KMS-11 (cell line): ENCODE data around the gene FKBP8.
"Not testable (repeated sequence)": the region's sequence is repeated elsewhere in the genome, so short reads cannot be mapped to it uniquely, and the experiment has no call there.

ENCODE experiments used
- H2AFZ ChIP-seq: fragments of 200-600 bp; sonication (generic); 2 replicates; pipeline ENCODE4 v1.6.1; 2016; ENCODE audit warnings: antibody characterized with exemption, mixed run types, low read depth
- H3K27ac ChIP-seq: fragments of 200-600 bp; sonication (generic); 2 replicates; pipeline ENCODE4 v1.6.1; 2016; ENCODE audit warnings: mild to moderate bottlenecking, mixed run types
- H3K27me3 ChIP-seq: fragments of 200-600 bp; sonication (generic); 2 replicates; pipeline ENCODE4 v1.6.1; 2017; ENCODE audit warnings: mild to moderate bottlenecking, low read depth, mixed run types, moderate library complexity; ENCODE audit not compliant: insufficient read depth
- H3K36me3 ChIP-seq: fragments of 200-600 bp; sonication (generic); 2 replicates; pipeline ENCODE4 v1.6.1; 2017; ENCODE audit warnings: mild to moderate bottlenecking, mixed run types; ENCODE audit not compliant: insufficient read depth
- H3K4me1 ChIP-seq: fragments of 200-600 bp; sonication (generic); 2 replicates; pipeline ENCODE4 v1.6.1; 2016; ENCODE audit warnings: mild to moderate bottlenecking, low read depth, mixed run types; ENCODE audit not compliant: poor library complexity, severe bottlenecking
- H3K4me2 ChIP-seq: fragments of 200-600 bp; sonication (generic); 2 replicates; pipeline ENCODE4 v1.7.0; 2016; ENCODE audit warnings: mild to moderate bottlenecking, mixed run types
- H3K4me3 ChIP-seq: fragments of 200-600 bp; sonication (generic); IDR thresholded peaks from 2 replicates; pipeline ENCODE4 v1.6.1; 2017; ENCODE audit warnings: low read depth, low read length, mixed read lengths; ENCODE audit not compliant: insufficient read depth
- H3K79me2 ChIP-seq: fragments of 200-600 bp; sonication (generic); 2 replicates; pipeline ENCODE4 v1.6.1; 2016; ENCODE audit warnings: low read depth, mixed run types; ENCODE audit not compliant: insufficient read depth
- H3K9ac ChIP-seq: fragments of 200-600 bp; sonication (generic); 2 replicates; pipeline ENCODE4 v1.6.1; 2016; ENCODE audit warnings: mild to moderate bottlenecking, mixed run types
- H4K20me1 ChIP-seq: fragments of 200-600 bp; sonication (generic); 2 replicates; pipeline ENCODE4 v1.6.1; 2016; ENCODE audit warnings: mild to moderate bottlenecking, mixed run types; ENCODE audit not compliant: insufficient read depth
- TF ChIP-seq, protein P1 (sequence below): fragments of 200-600 bp; sonication (generic); conservative IDR thresholded peaks from 2 replicates; pipeline ENCODE4 v1.6.1; 2017; ENCODE audit warnings: low read depth, mild to moderate bottlenecking, antibody characterized with exemption, low read length, moderate library complexity, mixed read lengths

The FKBP8 gene

DNA sequence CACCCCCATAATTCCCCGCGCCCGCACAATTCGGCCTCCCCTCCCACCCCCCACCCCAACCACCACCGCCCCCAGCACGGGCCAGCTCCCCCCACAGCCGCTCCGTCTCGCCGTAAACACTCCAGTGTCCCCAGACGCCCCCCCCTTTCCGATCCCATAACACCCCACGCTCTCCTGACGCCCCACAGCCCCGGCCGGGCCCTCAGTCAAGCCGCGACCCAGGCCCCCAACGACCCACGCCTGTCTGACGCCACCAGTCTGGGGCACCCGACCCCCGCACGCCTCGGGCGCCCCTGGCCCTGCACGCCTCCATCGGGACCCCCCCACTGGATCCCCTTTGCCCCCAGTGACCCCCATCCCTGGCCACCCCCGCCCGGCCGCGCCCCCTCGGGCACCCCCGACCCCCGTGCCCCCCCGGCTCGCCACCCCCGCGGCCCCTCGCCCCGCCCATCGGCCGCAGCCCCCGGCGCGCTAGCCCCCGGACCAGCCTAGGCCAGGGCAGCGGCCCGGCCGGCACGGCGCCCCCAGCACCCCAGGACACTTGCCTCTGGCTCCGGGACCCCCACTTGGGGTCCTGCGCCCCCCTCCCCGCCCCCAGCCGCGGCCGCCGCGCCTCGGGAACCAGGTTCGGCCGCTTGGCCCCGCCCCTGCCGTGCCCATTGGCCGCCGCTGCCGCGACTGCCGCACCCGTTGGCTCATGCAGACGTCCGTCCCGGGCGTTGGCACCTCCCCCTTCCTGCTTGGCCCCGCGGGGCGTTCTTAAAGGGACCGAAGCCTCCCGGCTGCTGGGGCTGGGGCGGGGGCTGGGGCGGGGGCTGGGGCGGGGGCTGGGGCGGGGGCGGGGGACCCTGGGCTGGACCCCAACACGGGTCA is at the start of gene FKBP8:
Gene FKBP8, minus strand, starts transcription at position 633 of the 873 bp plus-strand sequence. CDS start 1,603 bp downstream, outside the sequence.
- H3K27ac ChIP-seq = peak within 1 kb of the TSS; percentile 26

DNA sequence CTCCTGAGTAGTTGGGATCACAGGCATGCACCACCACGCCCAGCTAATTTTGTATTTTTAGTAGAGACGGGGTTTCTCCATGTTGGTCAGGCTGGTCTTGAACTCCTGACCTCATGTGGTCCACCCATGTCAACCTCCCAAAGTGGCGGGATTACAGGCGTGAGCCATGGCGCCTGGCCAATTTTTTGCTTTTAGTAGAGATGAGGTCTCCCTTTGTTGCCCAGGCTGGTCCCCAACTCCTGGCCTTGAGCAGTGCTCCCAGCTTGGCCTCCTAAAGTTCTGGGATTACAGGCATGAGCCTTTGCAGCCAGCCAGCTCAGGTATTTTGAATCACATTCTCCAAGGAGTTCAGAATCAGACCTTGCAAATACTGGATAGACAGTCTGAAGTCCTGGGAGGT is 49.4 kb upstream of the FKBP8 start:
- not testable (repeated sequence) for H3K9ac ChIP-seq, H3K4me3 ChIP-seq, H3K4me2 ChIP-seq, H3K79me2 ChIP-seq, H4K20me1 ChIP-seq, H3K36me3 ChIP-seq, H3K27ac ChIP-seq, H2AFZ ChIP-seq
- Histone ChIP-seq H3K27me3 (peaks cover 12% of the 10 kb centered on the region; the same call in 1 of the 2 replicates), H3K4me1 (peaks cover 17% of the 10 kb centered on the region)

More for the DNA sequence above, at the start of gene FKBP8:
- Histone ChIP-seq H2AFZ (peak within 1 kb of the TSS; percentile 77), H3K4me1 (peaks cover 12% of the 10 kb centered on the region), H3K36me3 (no peaks in the 10 kb centered on the region), H3K9ac (peak within 1 kb of the TSS; percentile 39; the same call in 1 of the 2 replicates), H3K27me3 (no peaks in the 10 kb centered on the region), H3K79me2 (peaks cover 10% of the 10 kb centered on the region), H3K4me3 (no peak within 1 kb of the TSS), H4K20me1 (no peaks in the 10 kb centered on the region), H3K4me2 (peak within 1 kb of the TSS; percentile 67)
- TF ChIP-seq, protein P1, sequence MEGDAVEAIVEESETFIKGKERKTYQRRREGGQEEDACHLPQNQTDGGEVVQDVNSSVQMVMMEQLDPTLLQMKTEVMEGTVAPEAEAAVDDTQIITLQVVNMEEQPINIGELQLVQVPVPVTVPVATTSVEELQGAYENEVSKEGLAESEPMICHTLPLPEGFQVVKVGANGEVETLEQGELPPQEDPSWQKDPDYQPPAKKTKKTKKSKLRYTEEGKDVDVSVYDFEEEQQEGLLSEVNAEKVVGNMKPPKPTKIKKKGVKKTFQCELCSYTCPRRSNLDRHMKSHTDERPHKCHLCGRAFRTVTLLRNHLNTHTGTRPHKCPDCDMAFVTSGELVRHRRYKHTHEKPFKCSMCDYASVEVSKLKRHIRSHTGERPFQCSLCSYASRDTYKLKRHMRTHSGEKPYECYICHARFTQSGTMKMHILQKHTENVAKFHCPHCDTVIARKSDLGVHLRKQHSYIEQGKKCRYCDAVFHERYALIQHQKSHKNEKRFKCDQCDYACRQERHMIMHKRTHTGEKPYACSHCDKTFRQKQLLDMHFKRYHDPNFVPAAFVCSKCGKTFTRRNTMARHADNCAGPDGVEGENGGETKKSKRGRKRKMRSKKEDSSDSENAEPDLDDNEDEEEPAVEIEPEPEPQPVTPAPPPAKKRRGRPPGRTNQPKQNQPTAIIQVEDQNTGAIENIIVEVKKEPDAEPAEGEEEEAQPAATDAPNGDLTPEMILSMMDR = no peak

DNA sequence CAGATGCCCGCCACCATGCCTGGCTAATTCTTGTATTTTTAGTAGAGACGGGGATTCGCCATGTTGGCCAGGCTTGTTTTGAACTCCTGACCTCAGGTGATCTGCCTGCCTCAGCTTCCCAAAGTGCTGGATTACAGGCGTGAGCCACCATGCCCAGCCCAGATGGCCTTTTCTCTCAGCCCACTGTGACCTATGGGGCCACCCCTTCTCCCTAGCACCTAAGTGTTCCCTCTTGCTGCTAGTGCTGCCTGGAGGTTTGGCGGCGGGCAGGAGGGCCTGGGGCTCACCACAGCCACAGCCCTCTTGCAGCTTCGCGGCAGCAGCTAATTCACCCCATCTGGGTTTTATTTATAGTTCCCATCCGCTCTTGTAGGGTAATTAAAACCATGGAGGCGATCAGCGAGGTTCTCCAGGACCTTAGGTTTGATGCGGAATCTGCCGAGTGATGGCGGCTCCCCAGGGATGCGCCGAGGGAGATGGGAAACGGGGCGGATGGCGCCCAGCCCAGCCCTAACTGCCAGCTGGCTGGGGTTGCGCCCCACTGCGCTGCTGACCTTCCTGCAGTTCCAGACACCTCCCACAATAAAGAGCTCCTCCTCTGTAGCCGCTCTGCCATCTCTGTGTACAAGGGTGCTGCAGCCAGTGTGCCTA is 48.5 kb upstream of the FKBP8 start:
- Histone ChIP-seq H3K4me3 (no peak overlapping the region), H3K27ac (no peak overlapping the region), H3K27me3 (peaks cover 5% of the 10 kb centered on the region; the same call in 1 of the 2 replicates), H3K4me2 (no peak overlapping the region), H2AFZ (no peak overlapping the region), H4K20me1 (no peaks in the 10 kb centered on the region), H3K9ac (no peak overlapping the region), H3K36me3 (no peaks in the 10 kb centered on the region), H3K4me1 (peaks cover 20% of the 10 kb centered on the region), H3K79me2 (peaks cover 10% of the 10 kb centered on the region)
- TF ChIP-seq, protein P1 = no peak

DNA sequence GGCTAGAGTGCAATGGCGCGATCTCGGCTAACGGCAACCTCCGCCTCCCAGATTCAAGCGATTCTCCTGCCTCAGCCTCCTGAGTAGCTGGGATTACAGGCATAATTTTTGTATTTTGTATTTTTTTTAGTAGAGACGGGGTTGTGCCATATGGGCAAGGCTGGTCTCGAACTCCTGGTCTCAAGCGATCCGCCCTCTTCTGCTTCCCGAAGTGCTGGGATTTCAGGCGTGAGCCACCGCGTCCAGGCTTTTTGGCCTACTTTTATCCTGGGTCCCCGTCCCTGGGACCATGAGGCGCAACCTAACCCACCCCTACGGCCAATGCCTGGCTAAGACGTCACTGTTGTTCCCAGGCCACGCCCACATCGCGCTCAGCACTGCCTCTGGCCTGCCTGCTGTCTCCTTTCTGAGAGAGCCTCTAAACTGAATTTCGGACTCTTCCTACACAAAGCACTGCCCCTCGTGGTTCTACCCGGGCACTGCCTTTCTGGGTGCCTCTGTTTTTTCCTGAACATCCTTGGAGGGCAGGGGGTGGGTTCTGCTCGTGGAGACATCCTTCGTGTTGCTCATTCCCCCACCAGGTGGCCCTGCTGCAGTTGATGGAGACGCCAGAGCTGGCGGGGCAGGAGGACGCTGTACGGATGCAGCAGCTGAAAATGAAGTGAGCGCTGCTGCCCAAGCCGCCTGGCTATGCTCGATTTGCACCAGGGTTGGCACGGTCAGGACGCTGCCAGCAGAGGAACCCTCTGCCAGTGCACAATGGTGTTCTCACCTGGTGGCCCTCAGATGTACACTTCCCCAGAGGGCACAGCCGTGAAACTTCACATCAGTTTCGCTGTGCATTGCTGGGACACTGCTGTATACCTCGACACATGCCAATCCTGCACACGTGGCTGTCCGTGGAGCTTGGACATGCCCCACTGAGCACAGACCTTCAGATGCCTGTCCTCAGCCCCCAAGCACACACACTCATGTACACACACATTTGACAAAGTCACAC is 47.2 kb upstream of the FKBP8 start:
- Histone ChIP-seq H3K9ac (no peak overlapping the region), H3K36me3 (no peaks in the 10 kb centered on the region), H3K27ac (no peak overlapping the region; the same call in 1 of the 2 replicates), H3K79me2 (peaks cover 10% of the 10 kb centered on the region), H3K27me3 (peaks cover 3% of the 10 kb centered on the region; the same call in 1 of the 2 replicates), H4K20me1 (no peaks in the 10 kb centered on the region), H3K4me2 (peak overlapping the region; percentile 99; the same call in 1 of the 2 replicates), H3K4me3 (no peak overlapping the region), H2AFZ (no peak overlapping the region), H3K4me1 (peaks cover 20% of the 10 kb centered on the region)
- TF ChIP-seq, protein P1 = no peak
